Kidney capillary endothelial cell (primary cell): Measurements from ENCODE around the gene MGA.

ENCODE experiments used
- DNase-seq: peaks from one replicate; pipeline ENCODE4 v3.0.0-alpha.2; 2018; ENCODE audit warnings: low spot score

MGA gene

DNA sequence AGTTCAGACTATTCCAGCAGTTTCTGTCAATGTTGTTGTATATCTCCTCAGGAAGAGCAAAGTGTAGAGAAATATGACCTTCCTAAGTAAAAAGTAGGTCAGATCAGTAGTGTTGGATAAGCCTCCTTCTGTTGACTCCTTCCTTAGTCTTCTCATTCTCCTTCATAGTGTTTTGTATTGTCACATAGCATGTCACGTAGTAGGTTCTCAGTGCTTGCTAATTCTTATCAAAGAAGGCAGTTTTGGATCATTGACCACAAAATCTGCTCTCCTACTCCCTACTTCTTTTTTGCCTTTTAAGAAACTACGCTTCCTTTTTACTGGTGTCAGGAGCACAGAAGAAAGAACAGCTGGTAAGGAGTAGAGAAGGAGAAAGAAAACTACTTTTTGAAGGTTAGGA lies 1.0 kb upstream of the MGA start:
- no peak for DNase-seq

DNA sequence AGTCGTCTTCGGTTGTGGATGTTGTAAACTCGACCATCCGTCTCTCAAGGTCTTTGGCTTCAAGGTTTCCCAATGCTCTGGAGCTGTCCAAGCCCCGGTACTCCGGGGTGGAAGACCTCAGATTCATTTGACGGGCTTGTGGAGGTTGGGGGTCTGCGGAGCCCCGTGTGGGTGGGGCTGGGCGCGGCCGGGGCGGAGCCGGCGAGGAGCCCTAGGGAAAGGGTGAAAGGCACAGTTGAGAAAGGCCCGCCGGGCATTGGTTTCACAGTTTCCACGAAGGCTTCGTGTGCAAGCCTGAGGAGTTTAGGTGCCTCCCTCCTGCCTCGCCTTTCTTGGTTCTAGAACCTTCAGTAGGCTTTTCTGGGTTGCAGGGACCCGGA lies 360 bp upstream of the MGA start:
- no peak for DNase-seq

DNA sequence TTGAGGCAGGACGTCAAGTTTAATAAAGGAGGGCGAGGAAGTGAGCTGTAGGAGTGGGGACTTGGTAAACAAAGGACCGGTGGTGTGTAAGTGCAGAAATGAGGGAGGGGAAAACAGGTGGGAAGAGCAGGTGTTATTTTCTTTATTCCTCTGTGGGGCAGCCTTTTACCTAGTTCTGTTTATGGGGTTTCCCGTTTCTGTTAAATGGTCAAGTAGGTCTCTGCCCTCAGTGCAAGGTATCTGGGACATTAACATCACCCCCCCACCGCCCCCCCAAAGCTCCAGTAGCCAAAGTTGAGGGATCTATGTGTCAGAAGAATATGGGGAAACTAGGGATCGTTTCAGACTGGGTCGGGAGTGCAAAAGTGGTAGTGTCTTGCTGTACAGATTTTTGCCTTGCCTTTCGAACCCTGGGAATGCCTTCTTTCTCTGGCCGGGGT lies 893 bp downstream of the MGA start:
- DNase-seq = no peak

DNA sequence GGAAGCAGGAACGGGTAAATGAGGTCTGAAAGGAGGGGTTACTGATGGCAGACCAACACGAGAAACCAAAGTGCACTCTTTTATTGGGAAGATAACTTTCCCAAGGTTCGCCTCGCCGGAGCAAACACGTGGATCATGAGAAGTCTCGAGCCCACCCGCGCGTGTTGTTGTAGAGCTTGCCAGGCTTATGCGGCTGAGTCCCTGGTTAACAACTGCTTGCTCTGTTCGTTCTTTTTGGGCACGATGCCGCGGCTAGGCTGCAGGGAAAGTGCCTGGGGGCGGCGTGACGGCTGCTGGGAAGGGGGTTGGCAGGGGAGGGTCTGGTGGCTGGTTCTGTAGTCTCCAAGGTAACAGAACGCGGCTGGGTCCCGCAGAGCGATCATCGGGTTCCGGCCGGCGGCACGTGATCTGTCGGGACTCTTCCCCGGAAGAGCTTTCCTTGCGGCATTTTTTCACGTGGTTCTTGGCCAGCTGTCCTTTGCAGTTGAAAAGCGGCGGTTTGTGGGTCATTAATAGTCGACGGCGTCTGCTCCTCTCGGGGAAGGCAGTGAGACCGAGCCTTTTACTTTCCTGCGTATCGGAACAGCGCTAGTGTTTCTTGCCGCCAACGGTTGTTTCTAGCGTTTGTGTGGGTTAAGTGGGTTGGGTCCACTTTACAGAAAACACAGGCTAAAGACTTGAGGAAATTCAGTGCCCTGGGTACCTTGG lies 1.5 kb downstream of the MGA start:
- DNase-seq = peak; percentile 69

DNA sequence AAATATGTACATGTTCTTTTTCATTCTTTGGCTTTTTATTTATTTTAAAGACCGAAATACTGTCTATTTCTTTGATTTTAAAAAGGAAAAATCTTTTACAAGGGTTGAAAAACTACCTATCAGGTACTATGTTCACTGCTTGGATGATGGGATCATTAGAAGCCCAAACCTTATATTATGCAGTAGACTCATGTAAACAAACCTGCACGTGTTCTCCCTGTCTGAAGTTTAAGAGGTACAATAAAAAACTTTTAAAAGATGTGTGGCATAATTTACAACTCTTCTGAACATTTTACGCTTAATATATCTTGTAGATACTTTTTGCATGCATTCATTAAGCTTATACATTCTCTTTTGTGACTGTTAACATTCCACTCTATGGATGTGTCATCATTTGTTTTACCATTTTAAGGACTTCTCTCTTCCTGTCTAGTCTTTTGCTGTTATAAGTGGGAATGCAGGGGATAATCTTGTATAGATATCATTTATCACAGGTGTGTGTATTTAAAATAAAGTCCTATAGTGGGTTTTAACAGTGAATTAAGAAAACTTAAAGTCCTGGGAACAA lies 6.2 kb downstream of the MGA start:
- DNase-seq = peak; percentile 58

DNA sequence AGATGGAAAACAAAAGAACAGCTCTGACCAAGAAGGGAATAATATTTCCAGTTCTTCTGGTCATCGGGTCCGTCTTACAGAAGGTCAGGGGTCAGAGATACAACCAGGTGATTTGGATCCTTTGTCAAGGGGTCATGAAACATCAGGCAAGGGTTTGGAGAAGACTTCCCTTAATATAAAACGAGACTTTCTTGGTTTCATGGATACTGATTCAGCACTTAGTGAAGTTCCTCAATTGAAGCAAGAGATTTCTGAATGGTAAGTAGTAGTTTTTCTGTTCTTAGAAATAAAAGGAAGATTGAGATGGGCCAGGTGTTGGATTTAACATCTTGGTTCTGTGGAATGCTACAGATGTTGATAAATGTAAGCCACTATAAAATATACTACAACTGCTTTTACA lies 9.5 kb downstream of the MGA start:
- DNase-seq = no peak

DNA sequence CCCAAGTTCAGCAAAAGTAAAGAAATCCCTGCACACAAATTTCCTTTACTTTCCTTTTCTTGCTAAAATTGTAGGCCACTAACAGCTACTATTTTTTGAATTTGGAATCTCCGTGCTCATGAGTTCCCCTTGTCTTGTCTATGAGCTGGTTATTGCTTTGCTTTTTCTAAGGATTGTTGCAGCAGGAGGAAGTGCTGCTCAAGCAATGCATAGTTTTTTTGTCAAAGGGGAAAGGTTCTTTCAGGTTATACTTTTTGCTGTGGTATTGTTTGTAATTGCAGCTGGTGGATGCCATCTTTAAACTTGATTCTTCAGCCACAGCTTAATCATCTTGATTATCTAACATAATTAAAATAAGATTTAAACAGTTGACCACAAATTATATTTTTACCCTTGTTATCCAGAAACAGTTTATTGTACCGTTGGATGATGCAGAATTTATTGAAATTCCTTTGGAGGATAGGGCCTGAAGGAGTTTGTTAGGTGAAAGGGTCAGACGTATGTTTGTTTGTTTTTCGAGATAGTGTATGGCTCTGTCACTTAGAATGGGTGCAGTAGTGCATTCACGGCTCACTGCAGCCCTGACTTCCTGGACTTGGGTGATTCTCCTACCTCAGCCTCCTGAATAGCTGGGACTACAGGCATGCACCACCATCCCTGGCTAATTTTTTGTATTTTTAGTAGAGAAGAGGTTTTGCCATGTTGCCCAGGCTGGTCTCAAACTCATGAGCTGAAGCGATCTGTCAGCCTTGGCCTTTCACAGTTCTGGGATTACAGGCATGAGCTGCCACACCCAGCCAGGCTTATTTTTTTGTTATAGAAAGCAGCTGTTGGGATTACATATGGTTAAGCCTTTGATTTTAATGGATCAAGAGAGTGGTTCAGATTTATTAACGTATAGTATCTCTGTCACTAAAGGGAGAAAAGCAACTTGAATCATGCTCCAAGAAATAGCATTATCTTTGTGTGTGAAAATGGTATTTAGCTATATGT lies 11.7 kb downstream of the MGA start:
- DNase-seq = no peak

DNA sequence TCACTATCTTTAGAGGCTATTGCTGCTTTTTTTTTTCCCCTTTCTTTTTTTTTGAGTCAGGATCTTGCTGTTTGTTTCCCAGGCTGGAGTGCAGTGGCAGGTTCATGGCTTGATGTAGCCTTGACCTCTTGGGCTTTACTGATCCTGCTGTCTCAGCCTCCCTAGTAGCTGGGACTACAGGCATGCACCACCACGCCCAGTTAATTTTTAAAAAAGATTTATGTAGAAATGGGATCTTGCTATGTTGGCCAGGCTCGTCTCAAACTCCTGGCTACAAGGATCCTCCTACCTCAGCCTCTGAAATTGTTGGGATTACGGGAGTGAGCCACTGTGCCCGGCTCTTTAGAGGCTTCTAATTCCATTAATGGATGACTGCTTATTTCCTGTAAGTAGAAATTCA lies 15.1 kb downstream of the MGA start:
- DNase-seq = no peak

DNA sequence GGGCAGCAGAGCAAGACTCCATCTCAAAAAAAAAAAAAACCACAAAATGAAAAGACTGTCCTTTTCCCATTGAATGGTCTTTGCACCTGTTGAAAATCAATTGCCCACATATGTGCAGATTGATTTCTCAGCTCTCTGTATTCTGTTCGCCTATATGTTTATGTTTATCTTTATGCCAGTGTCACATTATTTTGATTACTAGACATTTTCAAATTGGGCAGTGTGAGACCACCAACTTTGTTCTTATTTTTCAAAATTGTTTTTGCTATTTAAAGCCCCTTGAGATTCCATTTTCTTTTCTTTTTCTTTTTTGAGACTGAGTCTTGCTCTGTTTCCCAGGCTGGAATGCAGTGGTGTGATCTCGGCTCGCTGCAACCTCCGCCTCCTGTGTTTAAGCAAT lies 18.5 kb downstream of the MGA start:
- no peak for DNase-seq

DNA sequence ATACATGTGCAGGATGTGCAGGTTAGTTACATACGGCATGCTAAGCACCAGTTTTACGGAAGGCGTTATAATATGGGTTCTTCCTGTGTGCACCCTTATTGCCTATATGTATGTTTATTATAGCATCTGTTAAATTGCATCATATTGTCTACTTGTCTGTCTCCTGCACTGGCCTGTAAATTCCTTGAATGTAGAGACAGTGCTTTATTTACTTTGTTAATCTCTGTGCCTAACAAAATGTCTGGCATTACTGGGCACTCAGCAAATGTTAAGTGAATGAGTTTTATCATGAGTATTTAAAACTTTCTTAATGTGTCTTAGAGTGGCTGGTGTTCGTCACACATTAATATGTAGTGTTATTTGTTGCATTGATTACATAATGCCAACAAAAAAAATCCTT lies 23.8 kb downstream of the MGA start:
- no peak for DNase-seq

DNA sequence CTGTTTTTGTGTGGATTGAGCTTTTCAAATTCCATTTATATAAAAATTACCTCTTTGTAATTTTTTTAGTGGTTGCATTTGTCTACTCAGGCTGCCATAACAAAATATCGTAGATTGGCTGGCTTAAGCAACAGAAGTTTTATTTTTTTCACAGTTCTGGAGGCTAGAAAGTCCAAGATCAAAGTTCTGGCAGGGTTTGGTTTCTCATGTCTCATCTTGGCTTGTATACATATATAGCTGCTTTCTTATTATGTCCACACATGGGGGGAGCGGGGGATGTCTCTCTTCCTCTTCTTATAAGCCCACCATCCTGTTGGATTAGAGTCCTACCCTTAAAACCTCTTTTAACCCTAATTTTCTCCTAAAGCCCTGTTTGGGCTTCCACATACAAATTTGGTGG lies 28.5 kb downstream of the MGA start:
- DNase-seq = no peak

DNA sequence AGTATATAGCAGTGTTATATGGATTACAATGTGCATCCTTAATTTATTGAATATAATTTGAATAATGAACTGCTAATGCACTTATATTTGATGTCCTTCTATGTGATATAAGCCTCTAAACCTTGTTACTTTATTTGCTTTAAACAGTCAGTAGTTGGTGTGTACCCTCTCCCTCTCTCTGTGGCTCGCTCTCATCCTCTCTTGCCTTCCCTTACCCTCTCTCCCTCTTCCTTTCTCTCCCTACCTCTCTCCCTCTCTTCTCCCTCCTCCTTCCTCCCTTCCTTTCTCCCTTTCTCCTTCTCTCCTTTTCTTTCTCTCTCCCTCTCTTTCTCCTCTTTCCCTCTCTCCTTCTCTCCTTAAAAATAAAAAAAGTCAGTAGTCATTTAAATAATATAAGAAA lies 28.9 kb downstream of the MGA start:
- no peak for DNase-seq

DNA sequence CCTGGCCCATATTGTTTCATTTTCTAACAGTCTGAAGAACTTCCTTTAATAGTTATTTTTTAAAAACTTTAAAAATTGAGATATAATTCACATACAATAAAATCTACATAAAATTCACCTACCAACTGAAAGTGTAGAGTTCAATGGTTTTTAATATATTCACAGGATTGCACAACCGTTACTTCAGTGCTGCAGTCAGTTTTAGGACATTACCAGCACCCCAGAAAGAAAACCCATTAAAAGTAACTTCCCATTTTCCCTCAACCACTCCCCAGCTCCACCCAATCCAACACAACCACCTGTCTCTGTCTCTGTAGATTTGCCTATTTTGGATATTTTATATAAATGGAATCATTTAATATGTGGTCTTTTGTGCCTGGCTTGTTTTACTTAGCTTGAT lies 29.6 kb downstream of the MGA start:
- no peak for DNase-seq

DNA sequence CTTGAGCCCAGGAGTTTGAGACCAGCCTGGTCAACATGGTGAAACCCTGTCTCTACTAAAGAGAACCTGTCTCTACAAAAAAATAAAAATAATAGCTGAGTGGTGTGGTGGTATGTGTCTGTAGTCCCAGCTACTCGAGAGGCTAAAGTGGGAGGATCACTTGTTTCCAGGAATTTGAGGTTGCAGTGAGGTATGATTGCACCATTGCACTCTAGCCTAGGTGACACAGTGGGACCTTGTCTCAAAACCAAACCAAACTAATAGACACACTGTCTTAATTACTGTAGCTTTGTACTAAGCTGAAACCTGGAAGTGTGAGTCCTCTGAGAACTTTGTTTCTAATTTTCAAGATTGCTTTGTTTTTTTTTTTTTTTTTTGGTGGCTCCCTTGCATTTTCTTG lies 30.4 kb downstream of the MGA start:
- DNase-seq = no peak

DNA sequence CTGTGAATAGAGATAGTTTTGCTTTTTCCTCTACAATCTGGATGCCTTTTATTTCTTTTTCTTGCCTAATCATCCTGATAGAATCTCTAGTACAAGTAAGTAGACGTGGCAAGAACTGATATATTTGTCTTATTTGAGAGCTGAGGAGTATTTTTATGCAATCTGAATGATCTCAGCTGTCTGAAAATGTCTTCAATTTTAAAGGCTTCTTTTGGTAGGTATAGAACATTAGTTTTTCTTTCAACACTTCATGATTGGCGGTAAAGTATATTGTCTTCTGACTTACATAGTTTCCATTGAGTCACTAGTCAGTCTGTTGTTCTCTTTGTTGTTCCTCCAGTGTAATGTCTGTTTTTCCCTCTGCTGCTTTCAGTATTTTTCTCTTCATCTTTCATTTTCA lies 31.3 kb downstream of the MGA start:
- no peak for DNase-seq

DNA sequence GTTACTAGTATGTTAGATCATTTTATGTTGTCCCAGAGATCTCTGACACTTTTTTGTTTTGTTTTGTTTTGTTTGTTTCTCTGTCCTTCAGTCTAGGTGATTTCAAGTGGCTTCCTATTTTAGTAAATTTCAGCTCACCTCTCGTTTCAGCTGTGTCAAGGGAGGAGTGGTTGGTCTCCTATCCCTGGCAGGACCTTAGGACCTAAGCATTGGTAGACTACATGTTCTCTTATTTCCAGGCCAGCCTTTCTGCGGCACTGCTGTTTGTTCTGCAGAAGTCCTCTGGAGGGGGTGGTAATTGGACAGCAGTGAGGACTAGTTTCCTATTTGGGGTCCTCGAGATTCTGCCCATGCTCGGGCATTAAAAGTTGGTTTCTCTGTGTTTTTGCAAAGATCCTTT lies 31.8 kb downstream of the MGA start:
- DNase-seq = no peak

DNA sequence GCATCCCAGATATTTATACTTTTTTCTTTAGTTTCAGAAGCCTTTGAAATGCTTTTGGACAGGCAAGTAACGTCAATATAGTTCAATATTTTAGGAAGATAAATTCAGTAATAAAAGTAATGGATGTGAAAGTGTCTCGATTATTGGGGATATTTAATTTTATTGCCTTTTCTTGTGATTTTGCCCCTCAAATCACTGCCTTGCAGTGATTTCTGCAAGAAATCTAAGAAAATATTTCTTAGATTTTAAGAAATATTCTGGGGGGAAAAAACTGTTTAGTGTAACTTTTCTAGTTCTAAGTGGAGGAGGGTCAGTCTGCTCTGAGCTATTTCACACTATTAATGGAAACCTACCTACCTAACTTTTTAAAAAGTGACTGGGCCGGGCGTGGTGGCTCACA lies 33.6 kb downstream of the MGA start:
- no peak for DNase-seq

DNA sequence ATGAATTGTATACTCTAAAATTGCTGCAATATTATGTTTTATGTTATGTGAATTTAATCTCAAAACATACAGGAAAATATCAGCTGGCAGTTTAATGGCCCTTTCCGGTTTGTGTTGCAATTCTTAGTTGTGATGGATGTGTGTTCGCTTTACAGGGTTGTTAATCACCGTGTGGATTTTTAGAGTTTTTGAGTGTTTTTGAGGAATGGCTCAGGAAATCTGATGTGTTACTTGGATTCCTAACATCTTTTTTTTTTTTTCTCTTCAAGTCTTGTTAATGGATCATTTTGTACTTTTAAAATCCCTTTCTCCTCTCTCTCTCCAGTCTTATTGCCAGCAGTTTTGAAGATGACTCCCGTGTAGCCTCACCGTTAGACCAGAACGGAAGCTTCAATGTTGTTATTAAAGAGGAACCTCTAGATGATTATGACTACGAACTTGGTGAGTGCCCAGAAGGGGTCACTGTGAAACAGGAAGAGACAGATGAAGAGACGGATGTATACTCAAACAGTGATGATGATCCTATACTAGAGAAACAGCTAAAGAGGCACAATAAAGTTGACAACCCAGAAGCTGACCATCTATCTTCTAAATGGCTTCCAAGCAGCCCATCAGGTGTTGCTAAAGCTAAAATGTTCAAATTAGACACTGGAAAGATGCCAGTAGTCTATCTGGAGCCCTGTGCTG lies 35.7 kb downstream of the MGA start:
- DNase-seq = peak; percentile 21

DNA sequence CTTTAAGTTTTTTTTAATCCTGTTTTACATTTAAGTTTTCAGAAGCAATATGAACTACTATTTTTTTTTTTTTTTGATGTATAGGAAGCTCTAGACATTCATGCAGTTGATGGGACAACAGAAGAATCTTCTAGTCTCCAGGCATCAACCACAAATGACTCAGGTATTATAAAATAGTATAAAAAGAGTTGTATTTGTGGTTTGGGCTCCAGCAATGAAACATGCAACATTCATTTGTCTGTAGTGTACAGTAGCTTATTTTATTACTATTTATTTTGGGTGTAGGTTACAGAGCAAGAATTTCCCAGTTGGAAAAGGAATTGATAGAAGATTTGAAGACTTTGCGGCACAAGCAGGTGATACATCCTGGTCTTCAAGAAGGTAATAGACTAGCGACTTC lies 38.6 kb downstream of the MGA start:
- no peak for DNase-seq

DNA sequence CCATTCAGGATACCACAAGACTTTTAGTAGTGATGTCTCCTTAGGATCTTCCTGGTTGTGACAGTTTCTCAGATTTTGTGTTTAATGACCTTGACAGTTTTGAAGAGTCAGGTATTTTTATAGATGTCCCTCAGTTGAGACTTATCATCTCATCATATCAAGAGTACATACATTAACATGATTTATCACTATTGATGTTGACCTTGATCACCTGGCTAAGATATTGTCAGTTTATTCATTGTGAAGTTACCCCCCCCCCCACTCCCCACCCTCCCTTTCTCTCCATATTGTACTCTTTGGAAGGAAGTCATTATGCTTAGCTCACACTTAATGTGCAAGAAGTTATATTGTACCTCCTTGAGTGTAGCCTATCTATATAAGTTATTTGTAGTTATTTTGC lies 42.9 kb downstream of the MGA start:
- no peak for DNase-seq

DNA sequence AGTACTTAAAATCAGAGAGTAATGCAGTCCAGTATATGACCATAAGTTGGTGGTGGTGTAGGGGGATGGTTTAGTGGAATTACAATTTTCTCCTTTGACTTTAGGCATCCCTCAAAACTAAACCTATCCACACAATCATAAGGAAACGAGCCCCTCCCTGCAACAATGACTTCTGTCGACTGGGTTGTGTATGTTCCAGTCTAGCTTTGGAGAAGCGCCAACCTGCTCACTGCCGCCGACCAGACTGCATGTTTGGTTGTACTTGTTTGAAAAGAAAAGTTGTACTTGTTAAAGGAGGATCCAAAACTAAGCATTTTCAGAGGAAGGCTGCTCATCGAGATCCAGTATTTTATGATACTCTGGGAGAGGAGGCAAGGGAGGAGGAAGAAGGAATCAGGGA lies 52.8 kb downstream of the MGA start:
- no peak for DNase-seq

DNA sequence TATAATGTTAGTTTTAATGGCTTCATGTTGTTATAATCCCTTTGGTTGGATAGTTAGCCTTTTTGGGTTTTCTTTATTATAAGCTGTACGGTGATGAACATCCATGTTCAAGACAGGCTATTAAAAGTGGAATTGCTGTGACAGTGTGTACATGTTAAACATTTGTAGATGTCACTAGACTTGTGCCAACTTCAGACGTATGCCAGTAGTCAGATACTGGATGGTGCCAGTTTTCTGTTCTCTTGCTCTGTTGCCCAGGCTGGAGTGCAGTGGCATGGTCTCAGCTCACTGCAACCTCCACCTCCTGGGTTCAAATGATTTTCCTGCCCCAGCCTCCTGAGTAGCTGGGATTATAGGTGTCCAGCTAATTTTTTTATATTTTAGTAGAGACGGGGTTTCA lies 54.1 kb downstream of the MGA start:
- no peak for DNase-seq

DNA sequence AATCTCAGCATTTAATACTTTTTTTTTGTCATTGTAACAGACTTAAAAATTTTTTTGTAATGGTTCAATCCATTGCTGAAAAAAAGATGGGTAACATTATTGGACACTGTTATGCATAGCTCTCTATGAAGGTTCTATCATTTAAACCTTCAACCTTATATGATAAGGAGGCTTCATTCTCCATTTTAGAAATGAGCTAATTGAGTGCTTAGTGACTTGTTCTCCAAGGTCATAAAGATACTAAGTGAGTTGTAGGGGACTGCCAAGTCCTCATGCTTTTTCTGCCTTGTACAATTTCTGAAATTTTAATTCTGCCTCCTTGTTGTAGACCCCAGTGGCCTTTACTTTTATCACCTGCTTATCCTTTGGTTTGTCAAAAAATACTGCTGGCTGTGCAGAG lies 56.7 kb downstream of the MGA start:
- DNase-seq = no peak
